DOHH2 (cell line): Measurements from ENCODE around the gene CDIPT.

Experiments
- EZH2phosphoT487 ChIP-seq: fragments of 200-600 bp; sonication (generic); IDR thresholded peaks from 2 replicates; pipeline ENCODE4 v1.6.1; 2017; ENCODE audit warnings: borderline replicate concordance, mild to moderate bottlenecking, antibody characterized with exemption, low read length, moderate library complexity, mixed read lengths
- TF ChIP-seq, protein P1 (sequence below): fragments of 200-600 bp; sonication (generic); IDR thresholded peaks from one replicate; pipeline ENCODE4 v1.5.1; 2014; ENCODE audit warnings: antibody characterized with exemption, mild to moderate bottlenecking, low read depth, low read length; ENCODE audit not compliant: poor library complexity, severe bottlenecking

DNA sequence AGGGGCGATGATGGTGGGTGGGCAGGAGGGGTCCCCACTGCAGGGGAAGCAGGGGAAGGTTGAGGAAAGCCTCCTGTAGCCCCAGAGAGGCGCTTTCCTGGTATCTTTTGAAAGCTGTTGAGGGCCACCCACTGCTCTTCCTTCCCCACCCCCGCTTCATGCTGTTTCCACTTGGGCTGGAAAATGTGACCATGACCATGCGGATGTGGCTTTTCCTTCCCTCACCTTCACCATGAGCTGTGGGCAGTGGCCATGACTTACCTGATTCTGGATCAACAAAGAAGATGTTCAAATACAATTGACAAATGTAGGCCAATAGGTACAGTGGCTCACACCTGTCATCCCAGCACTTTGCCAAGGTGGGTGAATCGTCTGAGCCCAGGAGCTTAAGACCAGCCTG lies 28.9 kb downstream of the CDIPT start:
- TF ChIP-seq, protein P1, sequence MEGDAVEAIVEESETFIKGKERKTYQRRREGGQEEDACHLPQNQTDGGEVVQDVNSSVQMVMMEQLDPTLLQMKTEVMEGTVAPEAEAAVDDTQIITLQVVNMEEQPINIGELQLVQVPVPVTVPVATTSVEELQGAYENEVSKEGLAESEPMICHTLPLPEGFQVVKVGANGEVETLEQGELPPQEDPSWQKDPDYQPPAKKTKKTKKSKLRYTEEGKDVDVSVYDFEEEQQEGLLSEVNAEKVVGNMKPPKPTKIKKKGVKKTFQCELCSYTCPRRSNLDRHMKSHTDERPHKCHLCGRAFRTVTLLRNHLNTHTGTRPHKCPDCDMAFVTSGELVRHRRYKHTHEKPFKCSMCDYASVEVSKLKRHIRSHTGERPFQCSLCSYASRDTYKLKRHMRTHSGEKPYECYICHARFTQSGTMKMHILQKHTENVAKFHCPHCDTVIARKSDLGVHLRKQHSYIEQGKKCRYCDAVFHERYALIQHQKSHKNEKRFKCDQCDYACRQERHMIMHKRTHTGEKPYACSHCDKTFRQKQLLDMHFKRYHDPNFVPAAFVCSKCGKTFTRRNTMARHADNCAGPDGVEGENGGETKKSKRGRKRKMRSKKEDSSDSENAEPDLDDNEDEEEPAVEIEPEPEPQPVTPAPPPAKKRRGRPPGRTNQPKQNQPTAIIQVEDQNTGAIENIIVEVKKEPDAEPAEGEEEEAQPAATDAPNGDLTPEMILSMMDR, result no peak
- no peak for TF ChIP-seq EZH2phosphoT487
